GM12872 (cell line): Measurements from ENCODE around the gene BMP10.

ENCODE experiments used
- CTCF ChIP-seq: IDR thresholded peaks from 3 replicates; pipeline ENCODE4 v1.5.1; 2011; ENCODE audit warnings: low read depth, mild to moderate bottlenecking, low read length, moderate library complexity; ENCODE audit not compliant: insufficient read depth

BMP10 gene

GRCh38 chr2:68860111-68860510 is 11.1 kb downstream of the BMP10 start:
- TF ChIP-seq CTCF: no peak

GRCh38 chr2:68857855-68858456 is 13.2 kb downstream of the BMP10 start:
- no peak for TF ChIP-seq CTCF

- TF ChIP-seq CTCF: no peak
Observed at GRCh38 chr2:68857202-68857845, 13.9 kb downstream of the BMP10 start.

GRCh38 chr2:68855550-68855949 is 15.6 kb downstream of the BMP10 start:
- no peak for TF ChIP-seq CTCF

- no peak for TF ChIP-seq CTCF
Observed at GRCh38 chr2:68854476-68854875, 16.7 kb downstream of the BMP10 start.

- TF ChIP-seq CTCF: no peak
Observed at GRCh38 chr2:68853915-68854314, 17.3 kb downstream of the BMP10 start.

- TF ChIP-seq CTCF: no peak
Observed at GRCh38 chr2:68853035-68853434, 18.2 kb downstream of the BMP10 start.
